Sciatic nerve (tissue), 2 donors: ENCODE measurements around the gene INPP4A. TPM values are rescaled to one million over a fixed set of nuclear protein-coding genes. Genes with fewer than 3 reads are reported as not detected.

Experiments used
- ATAC-seq: fragments of 200-7000 bp; cut with Tn5 transposase; one replicate; pipeline ENCODE4 v1.9.1; 2020; ENCODE audit warnings: mild to moderate bottlenecking, moderate library complexity
- DNase-seq: peaks from one replicate; pipeline ENCODE4 v3.0.0-alpha.2; 2020; ENCODE audit warnings: low spot score
- intact Hi-C: fragments of 100-400 bp; cut with DNase I; formaldehyde crosslinking; loops from one replicate; pipeline ENCODE4 v1.14.2; 2022
- total RNA-seq: library from RNA; stranded (reverse); fragmentation: NEBNext Ultra II Directional; extraction: Animal tissue kit (Norgen Biotek cat#: 25700); gene quantifications from one replicate; pipeline ENCODE4 v1.2.1, GENCODE V29; 2021
- donor health status: DM: no; HTN: no; CAD: no.
- donor health status: DM: no; HTN: no; CAD: no.

The INPP4A gene
- total RNA-seq, 1 donor from 2014 or later: 29.8 TPM

DNA sequence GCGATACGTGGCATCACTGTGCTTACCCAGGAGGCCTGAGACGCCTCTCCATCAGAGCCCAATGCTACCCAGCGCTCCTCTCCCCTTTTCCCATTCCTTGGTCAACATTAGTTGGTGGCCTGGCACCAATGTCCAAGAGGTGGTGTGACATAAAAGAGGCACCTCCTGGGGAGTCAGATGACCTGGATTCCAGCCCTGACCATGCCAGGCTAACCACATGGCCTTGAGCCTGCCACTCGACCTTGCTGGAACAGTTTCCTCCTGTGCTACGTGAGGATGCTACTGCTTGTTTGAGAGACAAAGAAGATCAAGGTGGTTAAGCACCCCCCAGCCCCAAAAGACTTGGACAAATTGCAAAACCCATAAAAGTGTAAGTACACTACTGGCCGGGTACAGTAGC, 76.6 kb downstream of the INPP4A start:
- no peak for DNase-seq
- intact Hi-C loops: no loop called here
- ATAC-seq: no peak

DNA sequence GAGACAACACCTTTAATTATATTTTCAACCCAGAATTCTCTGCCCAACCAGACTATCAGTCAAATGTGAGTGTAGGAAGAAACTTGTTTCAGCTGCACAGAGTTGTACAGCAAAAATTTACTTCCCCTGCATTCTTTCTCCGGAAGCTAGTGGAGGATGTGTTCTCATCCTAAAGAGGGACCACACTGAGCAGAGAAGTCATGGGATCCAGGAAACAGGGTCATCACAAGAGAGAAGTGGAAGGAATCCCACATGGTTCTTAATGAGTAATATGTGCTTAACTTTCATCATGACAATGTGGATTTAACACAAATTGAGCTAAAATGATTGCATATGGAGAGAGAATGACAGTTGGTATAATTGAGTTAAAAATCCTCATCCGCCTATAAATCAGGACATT, 78.2 kb downstream of the INPP4A start:
- intact Hi-C loops: no loop called here
- ATAC-seq (no peak), DNase-seq (no peak)

- intact Hi-C loops: no loop called here
- DNase-seq (no peak), ATAC-seq (no peak)
Measured at GRCh38 chr2:98524168-98524567, 79.5 kb downstream of the INPP4A start.

DNA sequence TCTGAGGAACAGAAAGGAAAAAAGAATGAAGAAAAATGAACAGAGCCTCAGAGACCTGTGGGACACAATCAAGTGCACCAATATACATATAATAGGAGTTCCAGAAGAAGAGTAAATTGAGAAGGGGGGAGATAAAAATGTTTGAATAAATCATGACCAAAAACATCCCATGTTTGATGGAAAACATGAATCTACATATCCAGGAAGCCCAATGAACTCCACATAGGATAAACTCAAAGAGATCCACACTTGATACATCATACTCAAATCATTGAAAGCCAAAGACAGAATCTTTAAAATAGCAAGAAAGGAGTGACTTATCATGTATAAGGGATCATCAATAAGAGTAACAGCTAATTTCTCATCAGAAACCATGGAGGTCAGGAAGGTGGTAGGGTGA, 83.7 kb downstream of the INPP4A start:
- ATAC-seq: no peak
- DNase-seq: no peak

GRCh38 chr2:98530114-98530513, 85.5 kb downstream of the INPP4A start:
- no peak for DNase-seq
- ATAC-seq: no peak
- intact Hi-C loops: no loop called here

More for the DNA sequence above, 83.7 kb downstream of the INPP4A start:
- intact Hi-C loops: no loop called here

GRCh38 chr2:98532756-98533155, 88.1 kb downstream of the INPP4A start:
- ATAC-seq: no peak
- intact Hi-C loops: no loop called here

GRCh38 chr2:98533547-98533946, 88.9 kb downstream of the INPP4A start:
- no peak for ATAC-seq
- no peak for DNase-seq
- intact Hi-C loops: no loop called here

More at GRCh38 chr2:98532756-98533155, 88.1 kb downstream of the INPP4A start:
- DNase-seq: no peak

- no peak for DNase-seq
- no peak for ATAC-seq
- intact Hi-C loops: no loop called here
Measured at GRCh38 chr2:98534761-98535160, 90.1 kb downstream of the INPP4A start.

GRCh38 chr2:98535971-98536677, 91.5 kb downstream of the INPP4A start:
- ATAC-seq (no peak), DNase-seq (no peak)
- intact Hi-C loops: no loop called here

- ATAC-seq (no peak), DNase-seq (no peak)
- intact Hi-C loops: no loop called here
Measured at GRCh38 chr2:98537390-98538126, 92.9 kb downstream of the INPP4A start.

DNA sequence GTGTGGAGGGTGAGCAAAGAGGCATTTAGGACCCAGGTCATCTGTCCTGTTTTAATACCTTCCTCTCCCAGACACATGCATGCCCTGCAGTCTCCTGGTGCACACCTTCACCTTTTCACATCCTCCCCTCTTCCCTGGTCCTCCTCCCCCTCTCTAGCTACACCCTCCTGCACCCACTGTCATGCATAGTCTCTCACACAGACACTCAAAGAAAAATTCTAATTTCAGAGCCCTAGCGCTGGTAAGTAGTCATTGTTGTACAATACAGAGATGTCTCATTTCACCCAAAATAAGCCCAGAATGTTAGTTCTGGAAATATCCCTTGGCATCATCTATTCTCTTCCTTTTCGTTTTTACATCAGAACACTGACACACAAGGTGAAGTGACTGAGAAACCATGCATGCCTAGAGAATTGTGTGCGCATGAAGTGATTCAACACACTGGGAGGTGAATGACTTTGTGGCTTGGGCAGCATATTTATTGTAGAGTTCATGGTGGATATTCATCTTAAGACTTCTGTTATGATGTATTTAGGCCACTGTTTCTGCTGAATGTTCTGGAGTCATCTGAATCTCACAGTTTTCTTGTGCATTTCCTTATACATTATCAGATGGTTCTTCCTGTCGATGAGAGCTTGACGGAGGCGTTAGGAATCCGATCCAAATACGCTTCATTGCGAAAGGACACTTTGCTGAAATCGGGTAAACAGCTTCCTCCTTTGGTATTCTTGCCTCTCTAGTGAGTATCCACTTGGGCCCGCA, 93.8 kb downstream of the INPP4A start:
- DNase-seq: no peak
- intact Hi-C loops: no loop called here
- ATAC-seq: no peak

DNA sequence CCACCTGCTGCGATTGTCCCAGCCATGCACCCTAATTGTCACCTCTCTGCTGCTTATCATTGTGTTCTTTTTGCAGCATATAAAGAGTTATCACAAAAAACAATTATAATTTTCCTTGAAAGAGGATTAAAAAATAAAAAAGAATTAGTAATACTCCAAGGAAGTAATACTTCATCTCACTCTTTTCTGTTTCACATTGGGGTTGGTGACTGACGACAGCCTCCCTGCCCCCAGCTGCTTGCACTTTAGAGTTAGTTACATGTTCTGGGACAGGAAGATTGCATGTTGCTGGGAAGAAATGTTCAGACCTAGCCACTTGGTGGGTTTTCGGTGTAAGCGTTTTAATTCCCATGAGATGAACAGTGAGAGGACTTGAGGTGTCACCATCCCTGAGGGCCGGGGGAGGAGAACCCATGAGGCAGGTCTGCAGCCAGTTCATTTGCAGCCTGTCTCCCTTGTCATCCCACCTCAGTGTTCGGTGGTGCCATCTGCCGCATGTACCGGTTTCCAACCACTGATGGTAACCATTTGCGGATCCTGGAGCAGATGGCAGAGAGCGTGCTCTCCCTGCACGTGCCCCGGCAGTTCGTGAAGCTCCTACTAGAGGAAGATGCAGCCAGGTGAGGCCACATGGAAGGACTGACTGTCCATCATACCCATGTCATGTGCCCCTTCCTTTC, 94.5 kb downstream of the INPP4A start:
- intact Hi-C loops: no loop called here
- no peak for ATAC-seq
- DNase-seq: no peak

- intact Hi-C loops: no loop called here
- DNase-seq (no peak), ATAC-seq (no peak)
Measured at GRCh38 chr2:98540536-98540935, 95.9 kb downstream of the INPP4A start.

DNA sequence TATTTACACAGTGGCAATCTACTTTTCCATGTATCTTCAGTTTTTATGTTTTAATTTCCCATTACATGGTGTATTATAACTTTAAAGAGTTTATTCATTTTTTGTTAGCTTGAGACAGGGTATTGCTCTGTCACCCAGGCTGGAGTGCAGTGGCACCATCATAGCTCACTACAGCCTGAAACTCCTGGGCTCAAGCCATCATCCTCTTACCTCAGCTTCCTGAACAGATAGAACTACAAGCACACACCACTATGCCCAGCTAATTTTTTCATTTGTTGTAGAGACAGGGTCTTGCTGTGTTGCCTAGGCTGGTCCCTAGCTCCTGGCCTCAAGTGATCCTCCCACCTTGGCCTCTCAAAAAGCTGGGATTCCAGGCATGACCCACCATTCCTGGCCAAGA, 96.8 kb downstream of the INPP4A start:
- ATAC-seq (no peak), DNase-seq (no peak)
- intact Hi-C loops: no loop called here

DNA sequence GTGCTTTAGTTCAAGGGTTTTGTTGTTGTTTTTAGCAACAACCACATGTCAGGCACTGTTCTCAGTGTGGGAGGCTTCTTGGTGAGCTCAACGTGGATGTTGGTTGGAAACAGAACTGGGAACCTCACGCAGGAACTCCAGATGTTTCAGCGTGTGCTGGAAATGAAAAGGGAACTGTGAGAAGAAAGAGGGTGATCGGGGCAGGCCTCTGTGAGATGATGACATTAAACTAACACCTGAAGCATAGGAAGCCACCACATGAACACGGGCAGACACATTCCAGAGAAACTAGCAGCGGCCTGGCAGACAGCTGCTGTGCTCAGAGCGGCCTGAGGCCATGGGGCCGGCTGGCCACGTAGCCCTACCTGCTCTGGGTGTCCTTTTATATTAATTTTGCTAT, 97.2 kb downstream of the INPP4A start:
- ATAC-seq: peak; percentile 55
- no peak for DNase-seq
- intact Hi-C loops: no loop called here

DNA sequence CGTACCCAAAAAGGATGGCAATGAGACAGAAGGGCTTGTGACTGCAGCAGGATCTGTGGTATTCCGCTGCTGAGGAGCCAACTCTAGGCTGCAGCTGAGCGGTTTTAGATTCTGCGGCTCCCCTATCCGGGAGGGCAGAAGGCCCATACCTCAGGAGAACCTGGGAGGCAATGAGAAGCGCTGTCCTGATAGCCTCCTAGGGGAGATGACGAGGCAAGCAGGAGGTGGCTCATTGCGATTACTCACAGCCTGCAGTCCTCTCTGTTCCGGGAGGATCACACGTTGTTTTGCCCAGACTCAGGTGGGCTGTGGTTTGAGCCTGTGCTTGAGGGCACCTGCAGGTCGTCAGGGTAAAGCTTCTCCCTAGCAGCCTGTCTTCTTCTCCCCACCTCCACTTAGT, 98.6 kb downstream of the INPP4A start:
- intact Hi-C loops: no loop called here
- ATAC-seq (no peak), DNase-seq (no peak)

DNA sequence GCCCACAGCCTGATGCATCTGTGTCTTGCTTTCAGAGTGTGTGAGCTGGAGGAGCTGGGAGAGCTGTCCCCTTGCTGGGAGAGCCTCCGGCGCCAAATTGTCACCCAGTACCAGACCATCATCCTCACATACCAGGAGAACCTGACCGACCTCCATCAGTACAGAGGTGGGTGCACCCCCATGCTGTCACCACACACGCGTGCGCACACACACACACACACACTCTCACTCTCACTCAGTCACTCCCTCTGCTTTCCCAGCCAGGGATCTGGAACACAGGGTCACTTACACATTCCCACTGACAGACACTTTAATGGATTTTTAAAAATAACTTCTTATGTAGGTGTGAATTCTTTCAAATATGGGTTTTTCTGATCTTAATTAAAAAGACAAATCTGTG, 99.2 kb downstream of the INPP4A start:
- ATAC-seq (no peak), DNase-seq (no peak)
- intact Hi-C loops: no loop called here

DNA sequence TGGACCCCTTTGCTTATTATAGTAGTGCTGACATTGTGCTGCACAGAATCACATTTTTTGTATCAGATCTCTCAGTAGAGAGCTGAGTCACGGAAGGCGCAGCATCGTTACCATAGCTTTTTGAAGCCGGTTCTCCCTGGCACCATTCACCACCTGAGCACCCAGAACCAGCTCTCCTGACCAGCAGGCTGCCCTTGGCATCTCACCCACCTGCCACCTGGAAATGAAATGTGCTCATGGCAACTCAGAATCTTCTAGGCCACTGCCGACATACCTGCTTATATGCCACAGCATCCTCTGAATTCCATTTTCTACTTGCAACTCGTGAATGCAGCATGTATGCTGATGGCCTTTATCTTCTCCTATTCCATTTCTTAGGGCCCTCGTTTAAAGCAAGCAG, 100.9 kb downstream of the INPP4A start:
- no peak for ATAC-seq
- no peak for DNase-seq
- intact Hi-C loops: no loop called here

DNA sequence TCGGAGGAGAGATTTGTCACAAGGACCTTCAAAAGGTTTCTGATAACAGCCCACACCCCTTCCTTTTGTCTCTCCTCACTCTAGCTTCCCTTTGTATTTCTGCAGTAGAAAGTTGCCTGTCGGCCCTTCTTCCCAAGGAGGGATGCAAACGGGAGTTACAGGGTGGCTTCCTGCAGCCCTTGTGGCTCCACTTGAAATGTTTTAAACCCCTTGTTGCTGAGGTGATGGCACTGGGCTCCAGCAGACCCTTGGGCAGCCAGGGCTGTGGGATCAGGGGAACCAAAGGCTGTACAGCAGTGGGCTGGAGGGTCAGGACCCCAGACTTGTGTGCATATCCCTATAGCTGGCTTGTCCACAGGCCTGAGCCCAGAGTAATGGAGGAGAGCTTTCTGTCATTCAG, 101.5 kb downstream of the INPP4A start:
- DNase-seq (no peak), ATAC-seq (no peak)
- intact Hi-C loops: no loop called here
